Neural crest cell (in vitro differentiated cells): Measurements from ENCODE around the gene FASN. TPM values are rescaled to one million over a fixed set of nuclear protein-coding genes. Genes with fewer than 3 reads are reported as not detected.
A peak's percentile ranks its signal among the peaks of the same experiment; 100 is the strongest.

Experiments
- DNase-seq: peaks from one replicate; pipeline ENCODE4 v3.0.0; 2021; ENCODE audit warnings: low read depth, mixed read lengths, low spot score
- H3K27ac Mint-ChIP-seq: one replicate; pipeline ENCODE4 v1.8.0; 2021; ENCODE audit warnings: mild to moderate bottlenecking, mixed read lengths; ENCODE audit not compliant: unreplicated experiment
- H3K27me3 Mint-ChIP-seq: 2 replicates; pipeline ENCODE4 v1.8.0; 2021; ENCODE audit warnings: low read depth, mild to moderate bottlenecking, mixed read lengths
- H3K36me3 Mint-ChIP-seq: 2 replicates; pipeline ENCODE4 v1.8.0; 2021; ENCODE audit warnings: low read depth, mild to moderate bottlenecking, mixed read lengths
- H3K4me1 Mint-ChIP-seq: 2 replicates; pipeline ENCODE4 v1.8.0; 2021; ENCODE audit warnings: mixed read lengths
- H3K4me3 Mint-ChIP-seq: one replicate; pipeline ENCODE4 v1.8.0; 2021; ENCODE audit warnings: mild to moderate bottlenecking, mixed read lengths
- H3K9me3 Mint-ChIP-seq: 2 replicates; pipeline ENCODE4 v1.8.0; 2021; ENCODE audit warnings: mixed read lengths
- total RNA-seq: library from RNA; stranded (reverse); gene quantifications from 2 replicates; pipeline ENCODE4 v1.2.1, GENCODE V29; 2021
- TF ChIP-seq, protein P1 (sequence below): fragments of 200-600 bp; sonication (generic); conservative IDR thresholded peaks from 2 replicates; pipeline ENCODE4 v1.5.0; 2021; ENCODE audit warnings: antibody characterized with exemption, mild to moderate bottlenecking

FASN gene
- total RNA-seq, 1 donor from 2014 or later, result 839 TPM

DNA sequence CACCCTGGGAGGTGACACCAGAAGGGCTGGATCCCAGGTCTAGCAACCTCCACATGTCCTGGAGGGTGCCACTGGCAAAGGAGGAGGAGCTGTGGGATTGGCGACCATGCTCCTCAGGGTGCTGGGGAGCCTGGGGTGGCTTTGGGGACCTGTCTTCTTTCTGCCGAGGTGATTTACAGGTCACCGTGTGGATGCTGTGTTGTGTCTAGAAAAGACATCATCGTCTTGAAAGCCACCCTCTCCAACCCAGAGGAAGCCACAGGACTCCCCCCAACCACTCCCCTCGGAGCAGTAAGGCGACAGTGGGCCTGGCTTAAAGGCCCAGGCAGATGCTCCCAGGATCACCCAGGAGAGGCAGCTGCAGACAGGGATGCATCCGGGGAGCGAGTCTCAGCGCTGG is 29.7 kb upstream of the FASN start:
- DNase-seq, result no peak
- H3K36me3 Mint-ChIP-seq, result peaks cover 9% of the 10 kb centered on the region
- H3K4me1 Mint-ChIP-seq, result peaks cover 1% of the 10 kb centered on the region
- no peaks in the 10 kb centered on the region for H3K9me3 Mint-ChIP-seq
- H3K27me3 Mint-ChIP-seq, result no peaks in the 10 kb centered on the region
- H3K27ac Mint-ChIP-seq, result no peak overlapping the region
- TF ChIP-seq, protein P1, sequence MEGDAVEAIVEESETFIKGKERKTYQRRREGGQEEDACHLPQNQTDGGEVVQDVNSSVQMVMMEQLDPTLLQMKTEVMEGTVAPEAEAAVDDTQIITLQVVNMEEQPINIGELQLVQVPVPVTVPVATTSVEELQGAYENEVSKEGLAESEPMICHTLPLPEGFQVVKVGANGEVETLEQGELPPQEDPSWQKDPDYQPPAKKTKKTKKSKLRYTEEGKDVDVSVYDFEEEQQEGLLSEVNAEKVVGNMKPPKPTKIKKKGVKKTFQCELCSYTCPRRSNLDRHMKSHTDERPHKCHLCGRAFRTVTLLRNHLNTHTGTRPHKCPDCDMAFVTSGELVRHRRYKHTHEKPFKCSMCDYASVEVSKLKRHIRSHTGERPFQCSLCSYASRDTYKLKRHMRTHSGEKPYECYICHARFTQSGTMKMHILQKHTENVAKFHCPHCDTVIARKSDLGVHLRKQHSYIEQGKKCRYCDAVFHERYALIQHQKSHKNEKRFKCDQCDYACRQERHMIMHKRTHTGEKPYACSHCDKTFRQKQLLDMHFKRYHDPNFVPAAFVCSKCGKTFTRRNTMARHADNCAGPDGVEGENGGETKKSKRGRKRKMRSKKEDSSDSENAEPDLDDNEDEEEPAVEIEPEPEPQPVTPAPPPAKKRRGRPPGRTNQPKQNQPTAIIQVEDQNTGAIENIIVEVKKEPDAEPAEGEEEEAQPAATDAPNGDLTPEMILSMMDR, result no peak
- H3K4me3 Mint-ChIP-seq, result no peak overlapping the region

DNA sequence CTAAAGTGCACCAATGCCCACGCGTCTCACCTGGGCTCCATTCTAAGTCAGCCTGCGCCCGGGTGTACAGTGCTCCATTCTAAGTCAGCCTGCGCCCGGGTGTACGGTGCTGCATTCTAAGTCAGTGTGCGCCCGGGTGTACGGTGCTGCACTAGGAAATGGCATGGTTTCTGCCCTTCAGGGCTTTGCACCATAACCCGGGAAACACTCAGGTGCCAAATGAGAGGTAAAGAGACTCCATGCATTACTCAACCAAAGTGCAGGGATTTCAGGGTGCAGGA is 29.2 kb upstream of the FASN start:
- no peak for DNase-seq
- Mint-ChIP-seq H3K4me3 (no peak overlapping the region), H3K27ac (no peak overlapping the region), H3K4me1 (peaks cover 3% of the 10 kb centered on the region), H3K36me3 (peaks cover 9% of the 10 kb centered on the region), H3K27me3 (no peaks in the 10 kb centered on the region), H3K9me3 (no peaks in the 10 kb centered on the region)
- TF ChIP-seq, protein P1, result no peak

GRCh38 chr17:82126556-82127314 is 28.7 kb upstream of the FASN start:
- TF ChIP-seq, protein P1, result no peak
- H3K4me1 Mint-ChIP-seq, result peaks cover 8% of the 10 kb centered on the region

GRCh38 chr17:82124101-82124500 is 26.1 kb upstream of the FASN start:
- Mint-ChIP-seq H3K27ac (no peak overlapping the region), H3K4me1 (peaks cover 22% of the 10 kb centered on the region), H3K9me3 (no peaks in the 10 kb centered on the region), H3K36me3 (peaks cover 9% of the 10 kb centered on the region), H3K27me3 (no peaks in the 10 kb centered on the region), H3K4me3 (no peak overlapping the region)
- TF ChIP-seq, protein P1, result no peak
- no peak for DNase-seq

More at GRCh38 chr17:82126556-82127314, 28.7 kb upstream of the FASN start:
- H3K27me3 Mint-ChIP-seq, result no peaks in the 10 kb centered on the region
- no peak for DNase-seq
- H3K9me3 Mint-ChIP-seq, result no peaks in the 10 kb centered on the region
- peaks cover 9% of the 10 kb centered on the region for H3K36me3 Mint-ChIP-seq
- H3K27ac Mint-ChIP-seq, result no peak overlapping the region
- H3K4me3 Mint-ChIP-seq, result no peak overlapping the region

DNA sequence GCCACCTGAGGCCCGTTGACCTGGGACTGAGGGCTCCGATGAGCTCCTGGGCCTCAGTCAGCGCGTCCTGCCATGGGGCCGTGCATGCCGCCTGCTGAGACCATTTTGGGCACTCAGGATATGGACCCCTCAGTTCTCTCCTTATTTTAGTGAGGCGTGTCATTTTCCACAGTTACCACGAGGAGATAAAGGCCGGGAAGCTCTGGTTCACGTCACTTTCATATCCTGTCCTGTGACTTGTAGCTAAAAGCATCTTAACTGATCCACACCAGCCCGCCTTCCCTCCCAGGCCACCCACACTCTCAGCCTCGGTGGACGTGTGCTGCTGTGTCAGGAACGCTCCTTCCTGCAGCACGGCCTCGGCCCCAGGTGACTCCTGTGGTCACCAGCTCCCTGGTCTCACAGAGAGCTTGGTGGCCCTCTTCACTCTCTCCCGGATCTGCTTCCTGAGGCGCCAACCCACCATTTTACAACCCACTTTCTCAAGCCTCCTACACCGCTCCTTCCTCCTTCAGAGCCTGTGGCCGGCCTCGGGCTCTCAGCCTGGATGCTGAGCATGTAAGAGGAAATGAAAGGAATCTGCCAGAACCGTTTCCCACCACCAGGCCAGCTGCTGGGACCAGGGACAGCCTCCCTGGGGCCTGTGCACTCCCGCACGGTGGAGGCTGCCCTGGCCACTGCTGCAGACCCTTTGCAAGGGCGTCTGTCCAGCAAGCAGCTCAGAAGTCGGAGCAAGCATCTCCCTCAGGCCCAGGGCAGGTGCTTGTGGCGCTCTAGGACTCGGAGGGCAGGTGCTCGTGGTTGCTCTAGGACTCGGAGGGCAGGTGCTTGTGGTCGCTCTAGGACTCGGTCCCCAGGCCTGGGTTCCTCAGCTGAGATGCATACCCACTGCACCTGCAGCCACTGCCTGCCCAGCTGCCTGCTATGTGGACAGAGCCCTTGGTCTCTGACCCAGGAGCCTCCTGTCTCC is 23.9 kb upstream of the FASN start:
- no peak for DNase-seq
- peaks cover 42% of the 10 kb centered on the region for H3K4me1 Mint-ChIP-seq
- H3K27ac Mint-ChIP-seq, result peak overlapping the region; percentile 76

More for the DNA sequence above, 23.9 kb upstream of the FASN start:
- TF ChIP-seq, protein P1, result no peak
- H3K4me3 Mint-ChIP-seq, result no peak overlapping the region
- peaks cover 9% of the 10 kb centered on the region for H3K36me3 Mint-ChIP-seq
- H3K9me3 Mint-ChIP-seq, result no peaks in the 10 kb centered on the region
- H3K27me3 Mint-ChIP-seq, result no peaks in the 10 kb centered on the region
